HL-60 (cell line): ENCODE measurements around the gene RBM15B.

Source experiments
- DNase-seq, 2 experiments: peaks; one replicate each; pipeline ENCODE4 v3.0.0-alpha.2; 2010 to 2020; ENCODE audit warnings: low read depth in 1 of 2, low spot score in 1 of 2
- H3K27ac ChIP-seq: fragments of 250-450 bp; sonication (Bioruptor Pico); replicated peaks from 2 replicates; pipeline ENCODE4 v1.5.1; 2020; ENCODE audit warnings: mild to moderate bottlenecking, moderate library complexity
- H3K27me3 ChIP-seq: fragments of 250-450 bp; sonication (Bioruptor Pico); 2 replicates; pipeline ENCODE4 v1.5.1; 2021; ENCODE audit warnings: mild to moderate bottlenecking, moderate library complexity; ENCODE audit not compliant: insufficient read depth, poor library complexity, severe bottlenecking
- H3K4me3 ChIP-seq: replicated peaks from 2 replicates; pipeline ENCODE4 v1.5.1; 2011; ENCODE audit warnings: mild to moderate bottlenecking, control low read depth, low read length; ENCODE audit not compliant: insufficient read depth
- GABPA ChIP-seq: IDR thresholded peaks from 2 replicates; pipeline ENCODE4 v1.6.1; 2012; ENCODE audit warnings: low read depth
- POLR2AphosphoS5 ChIP-seq: IDR thresholded peaks from 2 replicates; pipeline ENCODE4 v1.6.1; 2012; ENCODE audit warnings: low read depth
- REST ChIP-seq: IDR thresholded peaks from 2 replicates; pipeline ENCODE4 v1.6.1; 2012; ENCODE audit warnings: low read depth; ENCODE audit not compliant: insufficient replicate concordance
- SPI1 ChIP-seq: IDR thresholded peaks from 2 replicates; pipeline ENCODE4 v1.6.1; 2012; ENCODE audit warnings: low read depth, mild to moderate bottlenecking, borderline replicate concordance
- TF ChIP-seq, protein P1 (sequence below): IDR thresholded peaks from one replicate; pipeline ENCODE4 v1.5.1; 2011; ENCODE audit warnings: low read length, control low read depth, inconsistent platforms; ENCODE audit not compliant: insufficient read depth

Gene RBM15B

GRCh38 chr3:51380601-51381332 lies 10.3 kb upstream of the RBM15B start:
- Histone ChIP-seq H3K27me3 (no peaks in the 10 kb centered on the region), H3K4me3 (no peak overlapping the region), H3K27ac (no peak overlapping the region)
- no peak for DNase-seq
- TF ChIP-seq REST (no peak), GABPA (no peak), POLR2AphosphoS5 (no peak), SPI1 (no peak)
- TF ChIP-seq, protein P1, sequence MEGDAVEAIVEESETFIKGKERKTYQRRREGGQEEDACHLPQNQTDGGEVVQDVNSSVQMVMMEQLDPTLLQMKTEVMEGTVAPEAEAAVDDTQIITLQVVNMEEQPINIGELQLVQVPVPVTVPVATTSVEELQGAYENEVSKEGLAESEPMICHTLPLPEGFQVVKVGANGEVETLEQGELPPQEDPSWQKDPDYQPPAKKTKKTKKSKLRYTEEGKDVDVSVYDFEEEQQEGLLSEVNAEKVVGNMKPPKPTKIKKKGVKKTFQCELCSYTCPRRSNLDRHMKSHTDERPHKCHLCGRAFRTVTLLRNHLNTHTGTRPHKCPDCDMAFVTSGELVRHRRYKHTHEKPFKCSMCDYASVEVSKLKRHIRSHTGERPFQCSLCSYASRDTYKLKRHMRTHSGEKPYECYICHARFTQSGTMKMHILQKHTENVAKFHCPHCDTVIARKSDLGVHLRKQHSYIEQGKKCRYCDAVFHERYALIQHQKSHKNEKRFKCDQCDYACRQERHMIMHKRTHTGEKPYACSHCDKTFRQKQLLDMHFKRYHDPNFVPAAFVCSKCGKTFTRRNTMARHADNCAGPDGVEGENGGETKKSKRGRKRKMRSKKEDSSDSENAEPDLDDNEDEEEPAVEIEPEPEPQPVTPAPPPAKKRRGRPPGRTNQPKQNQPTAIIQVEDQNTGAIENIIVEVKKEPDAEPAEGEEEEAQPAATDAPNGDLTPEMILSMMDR = no peak

- Histone ChIP-seq H3K4me3 (no peak overlapping the region), H3K27ac (no peak overlapping the region), H3K27me3 (no peaks in the 10 kb centered on the region)
- no peak for TF ChIP-seq SPI1
- TF ChIP-seq REST = no peak
- TF ChIP-seq POLR2AphosphoS5 = no peak
- no peak for TF ChIP-seq GABPA
- TF ChIP-seq, protein P1 = no peak
- no peak for DNase-seq
Measured at GRCh38 chr3:51381333-51381705, 9.8 kb upstream of the RBM15B start.

DNA sequence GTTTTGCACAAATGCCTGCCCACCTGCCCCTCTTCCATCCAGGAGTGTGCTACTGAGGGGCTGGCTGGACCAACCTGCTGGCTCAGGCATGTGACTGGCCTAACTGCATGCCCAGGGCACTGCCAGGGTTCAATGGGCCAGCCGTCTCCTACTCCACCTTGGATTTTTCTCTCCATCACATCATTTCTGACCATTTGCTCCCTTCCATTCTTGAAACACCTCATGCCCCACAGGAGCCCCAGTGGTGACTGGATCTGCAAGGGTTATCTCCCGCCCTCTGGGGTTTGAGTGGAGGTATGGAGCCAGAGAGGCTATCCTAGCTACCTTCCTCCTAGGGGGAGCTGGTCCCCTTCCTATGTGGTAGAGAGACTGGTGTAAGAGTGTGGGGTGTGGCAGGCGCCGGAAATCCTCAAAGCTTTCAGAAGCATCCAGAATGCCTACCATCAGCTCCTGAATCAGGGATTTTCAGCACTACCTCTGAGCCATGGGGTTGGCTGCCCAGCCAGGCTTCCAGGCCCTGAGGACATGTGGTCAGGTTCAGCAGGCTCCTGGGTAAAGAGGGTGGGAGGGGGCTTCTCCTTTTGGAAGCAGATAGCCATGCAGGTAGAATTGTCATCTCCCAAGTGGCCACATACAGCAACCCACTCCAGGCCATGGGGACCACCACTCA lies 8.9 kb upstream of the RBM15B start:
- no peak overlapping the region for H3K27ac ChIP-seq
- TF ChIP-seq SPI1 (no peak), REST (no peak), GABPA (no peak), POLR2AphosphoS5 (no peak)
- TF ChIP-seq, protein P1 = no peak
- no peak overlapping the region for H3K4me3 ChIP-seq
- no peaks in the 10 kb centered on the region for H3K27me3 ChIP-seq
- DNase-seq = no peak
